Gastroesophageal sphincter (tissue), 2 donors: ENCODE measurements around the gene CAV1.

Experiments used
- EP300 ChIP-seq: sonication (generic); formaldehyde crosslinking; IDR thresholded peaks from one replicate; pipeline ENCODE4 v1.6.1; 2017; ENCODE audit warnings: antibody characterized with exemption, mild to moderate bottlenecking
- POLR2A ChIP-seq, 2 donors: fragments of 450-650 bp; IDR thresholded peaks; one replicate each; pipeline ENCODE4 v1.6.1; 2017; ENCODE audit warnings: antibody characterized with exemption in 2 of 2, mild to moderate bottlenecking in 2 of 2, moderate library complexity in 1 of 2

- no peak for TF ChIP-seq POLR2A (IDR thresholded peaks at IDR 0.05)
- TF ChIP-seq EP300: no peak
Measured at GRCh38 chr7:116517626-116518025, 7.2 kb upstream of the CAV1 start.
